Sigmoid colon (tissue), 4 donors: ENCODE results near the gene TENT5A.

Experiments used
- EP300 ChIP-seq, 4 donors: sonication (generic); formaldehyde crosslinking; IDR thresholded peaks; one replicate each; pipeline ENCODE4 v1.6.1; 2017; ENCODE audit warnings: antibody characterized with exemption in 4 of 4
- POLR2A ChIP-seq, 2 donors: fragments of 450-650 bp; IDR thresholded peaks; one replicate each; pipeline ENCODE4 v1.6.1; 2016; ENCODE audit warnings: antibody characterized with exemption in 2 of 2, mild to moderate bottlenecking in 2 of 2, moderate library complexity in 2 of 2
- TF ChIP-seq, protein P1 (sequence below), 4 experiments: fragments of 450-650 bp in 3 of 4; fragments of 200-600 bp in 1 of 4; IDR thresholded peaks; one replicate each; pipeline ENCODE4 v1.5.1; 2016 to 2019; ENCODE audit warnings: antibody characterized with exemption in 4 of 4, mild to moderate bottlenecking in 3 of 4, moderate library complexity in 2 of 4

DNA sequence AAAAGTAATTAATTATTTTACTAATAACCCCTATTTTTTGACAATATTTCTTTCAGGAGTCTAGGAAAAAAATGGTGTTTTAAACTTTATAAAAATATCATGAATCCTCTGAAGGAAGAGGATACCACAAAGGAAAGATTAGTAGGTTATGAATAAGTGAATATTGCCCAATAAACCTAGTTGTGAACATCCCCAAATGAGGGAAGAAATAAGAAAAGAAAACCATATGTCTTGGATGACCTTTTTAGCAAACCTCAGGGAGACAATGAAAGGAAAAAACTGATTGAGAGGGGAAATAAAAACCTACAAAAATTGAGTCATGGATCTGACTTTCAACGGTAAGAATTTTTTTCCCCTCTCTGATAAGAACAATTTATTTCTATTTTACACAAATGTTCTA, 34.4 kb downstream of the TENT5A start:
- TF ChIP-seq, protein P1, sequence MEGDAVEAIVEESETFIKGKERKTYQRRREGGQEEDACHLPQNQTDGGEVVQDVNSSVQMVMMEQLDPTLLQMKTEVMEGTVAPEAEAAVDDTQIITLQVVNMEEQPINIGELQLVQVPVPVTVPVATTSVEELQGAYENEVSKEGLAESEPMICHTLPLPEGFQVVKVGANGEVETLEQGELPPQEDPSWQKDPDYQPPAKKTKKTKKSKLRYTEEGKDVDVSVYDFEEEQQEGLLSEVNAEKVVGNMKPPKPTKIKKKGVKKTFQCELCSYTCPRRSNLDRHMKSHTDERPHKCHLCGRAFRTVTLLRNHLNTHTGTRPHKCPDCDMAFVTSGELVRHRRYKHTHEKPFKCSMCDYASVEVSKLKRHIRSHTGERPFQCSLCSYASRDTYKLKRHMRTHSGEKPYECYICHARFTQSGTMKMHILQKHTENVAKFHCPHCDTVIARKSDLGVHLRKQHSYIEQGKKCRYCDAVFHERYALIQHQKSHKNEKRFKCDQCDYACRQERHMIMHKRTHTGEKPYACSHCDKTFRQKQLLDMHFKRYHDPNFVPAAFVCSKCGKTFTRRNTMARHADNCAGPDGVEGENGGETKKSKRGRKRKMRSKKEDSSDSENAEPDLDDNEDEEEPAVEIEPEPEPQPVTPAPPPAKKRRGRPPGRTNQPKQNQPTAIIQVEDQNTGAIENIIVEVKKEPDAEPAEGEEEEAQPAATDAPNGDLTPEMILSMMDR (IDR thresholded peaks at IDR 0.05), result no peak
- TF ChIP-seq EP300 (IDR thresholded peaks at IDR 0.05) (no peak), POLR2A (IDR thresholded peaks at IDR 0.05) (no peak)
